ENCODE results near the gene NDUFV3.
"Not testable (repeated sequence)": the region's sequence is repeated elsewhere in the genome, so short reads cannot be mapped to it uniquely, and the experiment has no call there.

The NDUFV3 gene

GRCh38 chr21:42857216-42857615 is 35.9 kb upstream of the NDUFV3 start:
- DNase-seq: no peak

- no peak for DNase-seq
These were observed 34.8 kb upstream of the NDUFV3 start for GRCh38 chr21:42858185-42858847.

- no peak for DNase-seq
These were observed 33.9 kb upstream of the NDUFV3 start for GRCh38 chr21:42858957-42859890.

DNA sequence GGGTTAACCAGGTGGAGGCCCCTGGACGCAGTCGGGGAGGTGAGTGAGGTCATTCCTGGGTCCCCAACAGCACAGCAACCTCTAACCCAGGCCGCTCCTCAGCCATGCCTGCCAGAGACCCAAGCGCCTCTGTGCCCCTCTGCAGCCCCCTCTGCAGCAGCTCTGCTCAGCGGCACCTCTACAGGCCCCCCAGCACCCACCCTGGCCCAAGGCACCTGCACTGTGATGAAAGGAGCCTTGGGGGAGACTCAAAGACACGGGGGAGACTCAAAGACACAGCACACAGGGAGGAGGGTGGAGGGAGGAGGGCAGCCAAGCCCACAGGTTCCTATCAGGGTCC is 33.2 kb upstream of the NDUFV3 start:
- DNase-seq: no peak

GRCh38 chr21:42860345-42860744 is 32.8 kb upstream of the NDUFV3 start:
- no peak for DNase-seq

DNA sequence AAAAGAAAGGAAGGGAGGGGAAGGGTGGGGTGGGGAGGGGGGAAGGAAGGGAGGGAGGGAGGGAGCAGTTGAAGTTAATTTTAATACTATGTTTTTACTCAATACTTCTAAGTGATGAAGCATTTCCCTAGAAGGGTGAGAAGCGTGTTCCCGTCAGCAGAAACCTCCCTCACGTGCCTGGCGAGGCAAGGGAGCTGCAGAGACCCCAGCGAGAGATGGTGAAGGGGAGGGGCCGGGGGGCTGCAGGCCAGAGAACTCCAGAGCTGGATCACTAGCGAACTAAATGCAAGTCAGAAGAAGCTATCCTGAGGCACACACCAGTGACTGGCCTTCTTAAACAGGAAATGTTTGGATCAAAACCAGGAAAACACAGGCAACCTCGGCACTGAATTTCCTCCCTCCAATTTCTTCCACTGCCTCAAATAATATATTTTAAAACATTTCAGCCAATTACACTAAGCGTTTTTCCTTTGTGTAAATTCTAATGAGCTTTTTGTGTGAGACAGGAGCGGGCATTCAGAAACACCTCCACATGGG is 31.7 kb upstream of the NDUFV3 start:
- no peak for DNase-seq

DNA sequence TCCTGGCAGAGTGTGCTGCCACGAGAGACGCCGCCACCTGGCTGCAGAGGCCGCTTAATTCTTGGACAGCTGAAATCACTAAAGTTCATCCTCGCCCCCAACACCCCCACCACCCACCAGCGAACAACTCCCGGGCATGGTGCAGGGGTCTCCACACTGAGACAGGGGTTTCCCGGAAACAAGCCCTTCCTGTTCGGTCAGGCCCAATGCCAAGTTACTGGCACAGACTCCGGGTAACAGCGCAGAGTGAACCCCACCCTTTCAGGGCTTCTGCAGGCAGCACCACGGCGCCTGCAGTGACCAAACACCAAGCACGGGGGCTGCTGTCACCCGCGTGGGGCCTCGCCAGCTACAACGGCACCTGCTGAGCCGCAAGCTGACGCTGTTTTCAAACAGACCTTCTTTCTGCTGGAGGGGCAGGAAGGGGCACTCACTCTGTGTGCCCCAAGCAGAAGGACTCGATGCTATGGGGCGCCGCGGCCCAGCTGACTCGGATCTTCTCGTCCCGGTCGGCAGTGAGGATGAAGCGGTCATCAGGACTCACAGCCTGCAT is 31.2 kb upstream of the NDUFV3 start:
- DNase-seq: no peak

DNA sequence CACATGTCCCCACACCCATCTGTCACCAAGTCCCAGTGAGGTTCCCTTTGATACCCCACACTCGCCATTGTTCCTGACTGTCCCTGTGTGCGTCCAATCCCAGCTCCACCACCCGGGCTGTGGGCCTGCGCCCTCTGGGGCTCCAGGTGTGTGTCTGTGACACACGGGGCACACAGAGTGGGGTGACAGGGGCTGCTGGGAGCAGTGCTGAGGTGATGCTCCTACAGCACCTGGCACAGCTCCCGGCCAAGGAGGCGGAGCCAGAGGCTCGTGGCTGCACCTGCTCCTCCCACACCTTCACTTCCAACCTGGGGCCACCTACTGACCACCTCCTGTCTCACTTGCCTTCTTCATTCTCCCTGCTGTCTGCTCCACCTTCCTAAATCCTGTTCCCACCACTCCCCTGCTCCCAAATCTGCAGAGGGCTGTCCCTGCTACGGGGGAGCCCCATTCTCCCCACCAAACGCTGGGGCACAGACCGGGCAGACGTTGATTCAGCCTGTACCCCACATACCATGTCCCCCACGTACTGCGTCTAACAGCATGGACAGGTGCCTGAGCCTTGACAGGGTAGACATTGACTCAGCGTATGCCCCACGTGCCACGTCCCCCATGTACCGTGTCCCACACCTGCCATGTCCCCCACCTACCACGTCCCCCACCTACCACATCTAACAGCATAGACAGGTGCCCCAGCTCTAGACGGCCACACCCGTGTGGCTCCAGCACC is 30.2 kb upstream of the NDUFV3 start:
- DNase-seq: peak; percentile 55

GRCh38 chr21:42863504-42863870 is 29.6 kb upstream of the NDUFV3 start:
- no peak for DNase-seq

- no peak for DNase-seq
These were observed 28.8 kb upstream of the NDUFV3 start for GRCh38 chr21:42864286-42864685.

DNA sequence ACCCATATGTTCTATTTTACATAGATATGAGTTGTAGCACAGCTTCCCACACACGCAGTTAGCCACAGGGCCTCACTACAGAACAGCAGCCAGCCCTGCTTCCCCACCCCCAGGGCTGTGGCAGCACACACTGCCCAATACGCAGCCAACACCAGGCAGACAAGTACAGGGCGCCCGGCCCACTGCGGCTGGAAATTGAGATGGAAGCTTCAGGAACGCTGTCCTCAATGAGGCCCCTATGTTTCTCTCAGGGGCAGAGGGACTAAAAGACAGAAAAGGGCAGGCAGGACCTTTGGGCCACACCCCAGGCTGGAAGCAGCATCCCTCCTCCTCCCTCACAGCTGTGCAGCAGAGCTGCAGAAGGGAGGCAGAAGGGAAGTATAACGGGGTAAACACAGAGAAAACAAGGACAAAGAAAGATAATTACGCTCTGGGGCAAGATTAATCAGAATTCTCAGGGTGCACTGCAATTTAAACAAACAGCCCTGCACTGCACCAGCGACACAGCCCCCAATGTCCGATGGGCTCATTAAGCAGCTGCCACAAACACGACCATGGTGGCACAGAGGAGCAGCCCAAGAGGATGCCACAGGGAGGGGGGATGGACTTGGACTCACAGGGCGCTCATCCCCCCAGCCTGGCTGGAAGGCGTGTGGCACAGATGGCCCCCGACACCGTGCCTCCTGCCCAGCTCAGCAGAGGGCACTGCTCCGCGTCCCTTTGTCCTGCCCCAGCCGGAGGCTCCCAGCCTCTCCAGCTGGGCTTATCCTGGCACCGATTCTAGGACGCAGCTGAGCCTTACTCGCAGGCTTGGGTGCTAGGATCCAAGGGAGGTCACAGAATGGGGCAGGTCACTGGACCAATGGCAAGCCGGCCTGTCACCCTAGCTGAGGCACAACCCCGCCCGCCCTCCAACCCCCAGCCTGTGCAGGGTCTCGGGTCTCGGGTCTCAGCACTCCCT is 28.0 kb upstream of the NDUFV3 start:
- DNase-seq: peak; percentile 69

DNA sequence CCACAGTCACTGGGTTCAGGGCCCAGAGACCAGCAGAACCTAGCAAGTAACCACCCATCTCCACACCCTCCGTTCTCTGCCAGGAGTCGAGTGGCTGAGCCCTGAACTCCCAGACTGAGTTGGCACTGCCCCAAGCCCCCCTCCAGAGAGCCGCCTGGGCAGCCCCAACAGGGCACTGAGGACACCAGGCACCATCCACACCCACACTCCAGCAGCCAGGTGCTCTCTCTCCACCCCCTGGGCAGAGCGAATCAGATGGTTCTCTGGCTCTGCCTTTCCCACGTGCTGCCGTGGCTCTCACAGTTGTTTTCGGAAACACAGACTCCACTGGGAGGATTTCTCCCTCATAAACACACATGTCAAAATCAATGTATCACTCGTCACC is 27.3 kb upstream of the NDUFV3 start:
- peak; percentile 93 for DNase-seq

GRCh38 chr21:42868196-42868595 is 24.9 kb upstream of the NDUFV3 start:
- no peak for DNase-seq

- DNase-seq: no peak
These were observed 20.0 kb upstream of the NDUFV3 start for GRCh38 chr21:42873096-42873495.

- DNase-seq: not testable (repeated sequence)
These were observed 17.3 kb upstream of the NDUFV3 start for GRCh38 chr21:42875811-42876210.

DNA sequence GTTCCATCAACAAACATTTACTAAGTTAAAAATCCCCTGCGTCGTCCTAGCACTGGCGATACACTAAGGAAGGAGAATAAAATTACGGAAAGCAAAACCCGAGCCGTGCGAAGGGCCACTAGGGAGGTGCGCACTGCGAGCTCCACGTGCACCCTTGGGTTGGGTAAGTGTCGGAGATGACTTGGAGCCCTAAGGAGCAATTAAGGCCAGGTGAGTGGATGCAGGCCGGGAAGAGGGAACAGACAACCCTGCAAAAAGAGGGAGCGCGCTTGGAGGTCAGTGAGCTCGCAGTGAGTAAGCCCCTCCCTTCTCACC is 14.5 kb upstream of the NDUFV3 start:
- no peak for DNase-seq

DNA sequence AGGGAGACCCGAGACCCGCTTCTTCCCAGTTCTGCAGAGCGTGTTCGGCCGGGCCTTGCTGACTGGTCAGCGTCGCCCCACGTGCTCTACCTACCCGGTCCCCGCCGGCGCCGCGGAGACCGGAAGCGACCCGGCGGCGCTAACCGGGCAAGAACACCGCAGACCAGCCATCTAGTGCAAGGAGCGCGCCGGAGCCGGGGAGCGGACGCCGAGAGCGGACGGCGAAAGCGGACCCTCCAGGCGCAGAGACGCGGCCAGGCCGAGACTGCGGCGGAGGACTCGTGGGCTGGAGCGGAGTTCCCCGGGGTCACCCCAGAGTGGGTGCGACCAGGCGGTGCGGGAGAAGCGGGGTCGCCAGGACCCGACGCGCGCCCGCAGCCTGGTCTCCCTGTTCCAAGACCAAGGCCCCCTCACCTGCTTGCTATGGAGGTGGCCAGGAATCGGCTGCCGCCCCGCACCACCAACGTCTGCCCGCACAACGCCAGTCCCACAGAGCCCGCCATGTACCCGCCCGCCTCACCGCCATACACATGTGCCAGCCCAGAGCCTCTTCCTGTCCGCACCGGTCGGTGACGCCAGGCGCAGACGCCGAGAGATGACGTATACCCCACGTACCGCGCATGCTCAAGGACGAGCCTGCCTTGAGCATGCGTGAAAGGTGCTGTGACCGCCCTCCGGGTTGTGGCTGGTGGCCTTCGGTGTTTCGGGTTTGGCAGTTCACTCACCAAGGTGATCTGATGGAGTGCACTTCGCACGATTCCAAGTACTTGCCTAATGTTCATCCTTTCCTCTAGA is 13.9 kb upstream of the NDUFV3 start, which contains the start of gene WDR4:
WDR4 (minus strand) TSS at position 547 of the 795 bp plus-strand sequence; CDS start at position 503, 44 bp downstream.
- DNase-seq: peak; percentile 94

GRCh38 chr21:42880352-42880751 is 12.8 kb upstream of the NDUFV3 start:
- DNase-seq: no peak

GRCh38 chr21:42883921-42884320 is 9.2 kb upstream of the NDUFV3 start:
- DNase-seq: no peak

DNA sequence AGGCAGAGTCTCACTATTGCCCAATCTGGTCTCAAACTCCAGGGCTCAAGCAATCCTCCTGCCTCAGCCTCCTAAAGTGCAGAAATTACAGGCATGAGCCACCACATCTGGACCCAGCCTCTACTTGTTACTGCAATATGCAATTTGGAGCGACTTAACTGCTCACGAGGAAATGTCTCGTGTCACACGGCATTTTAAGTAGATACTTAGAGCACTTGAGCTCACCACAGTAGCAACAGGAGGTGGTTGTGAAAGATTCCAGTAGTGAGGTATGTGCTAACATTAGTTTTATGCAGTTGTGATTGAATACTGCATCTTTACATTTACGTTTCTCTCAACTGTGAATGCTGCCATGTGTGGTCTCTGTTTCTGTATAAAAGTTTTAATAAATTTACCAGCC is 5.8 kb upstream of the NDUFV3 start:
- no peak for DNase-seq

GRCh38 chr21:42892582-42892930 is 553 bp upstream of the NDUFV3 start:
- DNase-seq: no peak
